Mesenteric fat pad (tissue), 1 donor: ENCODE results near the gene C6orf47. TPM values are rescaled to one million over a fixed set of nuclear protein-coding genes. Genes with fewer than 3 reads are reported as not detected.
A peak's percentile ranks its signal among the peaks of the same experiment; 100 is the strongest.

Experiments
- DNase-seq: peaks from one replicate; pipeline ENCODE4 v3.0.0-alpha.2; 2020; ENCODE audit warnings: low spot score
- total RNA-seq: library from RNA; stranded (reverse); fragmentation: NEBNext Ultra II Directional; extraction: Animal tissue kit (Norgen Biotek cat#: 25700); gene quantifications from one replicate; pipeline ENCODE4 v1.2.1, GENCODE V29; 2021
- donor health status: DM: yes; HTN: yes; CAD: no.

The C6orf47 gene
- total RNA-seq, 1 donor from 2014 or later: 21.6 TPM

- DNase-seq: no peak
These were observed 23.6 kb downstream of the C6orf47 start for GRCh38 chr6:31636698-31637596.

- no peak for DNase-seq
These were observed 25.5 kb downstream of the C6orf47 start for GRCh38 chr6:31634969-31635575.

GRCh38 chr6:31634131-31634530, 26.4 kb downstream of the C6orf47 start:
- no peak for DNase-seq

GRCh38 chr6:31633447-31633846, 27.1 kb downstream of the C6orf47 start:
- DNase-seq: no peak

- no peak for DNase-seq
These were observed 28.2 kb downstream of the C6orf47 start for GRCh38 chr6:31632279-31632946.

GRCh38 chr6:31631681-31632278, 28.8 kb downstream of the C6orf47 start:
- DNase-seq: no peak

GRCh38 chr6:31631209-31631608, 29.4 kb downstream of the C6orf47 start:
- DNase-seq: no peak

- no peak for DNase-seq
These were observed 30.2 kb downstream of the C6orf47 start for GRCh38 chr6:31630177-31630934.

GRCh38 chr6:31629014-31629413, 31.6 kb downstream of the C6orf47 start:
- DNase-seq: no peak

GRCh38 chr6:31627690-31628287, 32.8 kb downstream of the C6orf47 start:
- no peak for DNase-seq

GRCh38 chr6:31626952-31627351, 33.6 kb downstream of the C6orf47 start:
- DNase-seq: no peak

GRCh38 chr6:31624070-31624469, 36.5 kb downstream of the C6orf47 start:
- no peak for DNase-seq

- no peak for DNase-seq
These were observed 37.9 kb downstream of the C6orf47 start for GRCh38 chr6:31622684-31623091.

- no peak for DNase-seq
These were observed 38.6 kb downstream of the C6orf47 start for GRCh38 chr6:31621991-31622390.

GRCh38 chr6:31621320-31621939, 39.1 kb downstream of the C6orf47 start:
- no peak for DNase-seq

GRCh38 chr6:31620586-31621319, 39.8 kb downstream of the C6orf47 start, which contains the start of gene PRRC2A:
Gene PRRC2A (plus strand): TSS chr6:31620715. CDS start chr6:31622790, 2,075 bp downstream.
- DNase-seq: peak; percentile 97

GRCh38 chr6:31619805-31620585, 40.6 kb downstream of the C6orf47 start:
- DNase-seq: peak; percentile 99

GRCh38 chr6:31617010-31617409, 43.6 kb downstream of the C6orf47 start:
- DNase-seq: no peak
